ENCODE data around the gene SESN3. TPM values are rescaled to one million over a fixed set of nuclear protein-coding genes. Genes with fewer than 3 reads are reported as not detected.
"Not testable (repeated sequence)": the region's sequence is repeated elsewhere in the genome, so short reads cannot be mapped to it uniquely, and the experiment has no call there.

Gene SESN3
- total RNA-seq, 1 experiment from 2014 or later = 1.4 TPM

- Histone ChIP-seq H3K4me1 (ENCODE audit: control insufficient read depth, insufficient read depth, low read length) (no peaks in the 10 kb centered on the region; the same call in 1 of the 2 replicates), H3K27me3 (ENCODE audit: control insufficient read depth, insufficient read depth, low read length) (peaks cover 3% of the 10 kb centered on the region; the same call in 1 of the 2 replicates), H3K9me3 (ENCODE audit: control insufficient read depth, insufficient read depth, low read depth, low read length) (no peaks in the 10 kb centered on the region), H3K4me3 (ENCODE audit: low read depth in 2 of 2, low read length in 2 of 2) (no peak overlapping the region), H3K36me3 (ENCODE audit: control insufficient read depth, insufficient read depth, low read length) (no peaks in the 10 kb centered on the region), H3K27ac (ENCODE audit: low read length) (no peak overlapping the region)
- POLR2A ChIA-PET = no interaction called here
- DNase-seq (ENCODE audit: low read depth, low spot score) (no peak), ATAC-seq (no peak)
- intact Hi-C loops (cut with micrococcal nuclease; ENCODE audit: unreplicated experiment) = no loop called here
- in situ Hi-C loops (cut with HindIII; ENCODE audit: low pct_unique_long_range_greater_than_20kb, low sequenced_read_pairs) = no loop called here
- no TSS peak for BruUV-seq (replicated peaks)
- CTCF ChIA-PET = no interaction called here
- TF ChIP-seq CTCF (IDR thresholded peaks at IDR 0.05) (no peak), TCF7L2 (IDR thresholded peaks at IDR 0.05; ENCODE audit: low read depth, low read length) (no peak), SIN3A (IDR thresholded peaks at IDR 0.05; ENCODE audit: borderline replicate concordance, insufficient read depth, low read depth, low read length) (no peak), REST (IDR thresholded peaks at IDR 0.05; ENCODE audit: insufficient read depth in 1 of 2, low read depth in 2 of 2, low read length in 1 of 2) (no peak), POLR2AphosphoS5 (IDR thresholded peaks at IDR 0.05; ENCODE audit: low read depth, low read length) (no peak)
Observed at GRCh38 chr11:95137299-95137698, 93.7 kb downstream of the SESN3 start.

GRCh38 chr11:95136747-95137146 lies 94.3 kb downstream of the SESN3 start:
- POLR2A ChIA-PET; intact Hi-C loops (cut with micrococcal nuclease; ENCODE audit: unreplicated experiment); in situ Hi-C loops (cut with HindIII; ENCODE audit: low pct_unique_long_range_greater_than_20kb, low sequenced_read_pairs): not testable (repeated sequence)

GRCh38 chr11:95135880-95136279 lies 95.1 kb downstream of the SESN3 start:
- H3K4me3 ChIP-seq (ENCODE audit: low read depth in 2 of 2, low read length in 2 of 2) = no peak overlapping the region
- DNase-seq (ENCODE audit: low read depth, low spot score) = no peak
- no peak for ATAC-seq
- H3K4me1 ChIP-seq (ENCODE audit: control insufficient read depth, insufficient read depth, low read length) = no peaks in the 10 kb centered on the region; the same call in 1 of the 2 replicates
- no peak for TF ChIP-seq POLR2AphosphoS5 (IDR thresholded peaks at IDR 0.05; ENCODE audit: low read depth, low read length)
- TF ChIP-seq REST (IDR thresholded peaks at IDR 0.05; ENCODE audit: insufficient read depth in 1 of 2, low read depth in 2 of 2, low read length in 1 of 2) = no peak
- no peak for TF ChIP-seq TCF7L2 (IDR thresholded peaks at IDR 0.05; ENCODE audit: low read depth, low read length)
- TF ChIP-seq SIN3A (IDR thresholded peaks at IDR 0.05; ENCODE audit: borderline replicate concordance, insufficient read depth, low read depth, low read length) = no peak
- TF ChIP-seq CTCF (IDR thresholded peaks at IDR 0.05) = no peak
- in situ Hi-C loops (cut with HindIII; ENCODE audit: low pct_unique_long_range_greater_than_20kb, low sequenced_read_pairs) = no loop called here
- no TSS peak for BruUV-seq (replicated peaks)
- intact Hi-C loops (cut with micrococcal nuclease; ENCODE audit: unreplicated experiment) = no loop called here
- H3K36me3 ChIP-seq (ENCODE audit: control insufficient read depth, insufficient read depth, low read length) = no peaks in the 10 kb centered on the region
- ChIA-PET CTCF (no interaction called here), POLR2A (no interaction called here)
- H3K27me3 ChIP-seq (ENCODE audit: control insufficient read depth, insufficient read depth, low read length) = peaks cover 3% of the 10 kb centered on the region; the same call in 1 of the 2 replicates
- H3K9me3 ChIP-seq (ENCODE audit: control insufficient read depth, insufficient read depth, low read depth, low read length) = no peaks in the 10 kb centered on the region
- H3K27ac ChIP-seq (ENCODE audit: low read length) = no peak overlapping the region

More at GRCh38 chr11:95136747-95137146, 94.3 kb downstream of the SESN3 start:
- H3K4me1 ChIP-seq (ENCODE audit: control insufficient read depth, insufficient read depth, low read length); H3K27me3 ChIP-seq (ENCODE audit: control insufficient read depth, insufficient read depth, low read length); ATAC-seq; BruUV-seq (replicated peaks); H3K4me3 ChIP-seq (ENCODE audit: low read depth in 2 of 2, low read length in 2 of 2); CTCF ChIA-PET; H3K27ac ChIP-seq (ENCODE audit: low read length); DNase-seq (ENCODE audit: low read depth, low spot score); H3K9me3 ChIP-seq (ENCODE audit: control insufficient read depth, insufficient read depth, low read depth, low read length); H3K36me3 ChIP-seq (ENCODE audit: control insufficient read depth, insufficient read depth, low read length): not testable (repeated sequence)
